WERI-Rb-1 (cell line): ENCODE data around the gene FZD10.

Source experiments
- DNase-seq: peaks from one replicate; pipeline ENCODE4 v3.0.0-alpha.2; 2020
- H3K27ac ChIP-seq: fragments of 250-450 bp; sonication (Bioruptor Pico); 2 replicates; pipeline ENCODE4 v1.5.1; 2020; ENCODE audit warnings: mild to moderate bottlenecking, moderate library complexity
- H3K27me3 ChIP-seq: fragments of 250-450 bp; sonication (Bioruptor Pico); 2 replicates; pipeline ENCODE4 v1.5.1; 2021; ENCODE audit warnings: mild to moderate bottlenecking, low read depth, moderate library complexity; ENCODE audit not compliant: insufficient read depth, severe bottlenecking
- H3K36me3 ChIP-seq: fragments of 250-450 bp; sonication (Bioruptor Pico); 2 replicates; pipeline ENCODE4 v1.5.1; 2020; ENCODE audit warnings: mild to moderate bottlenecking, moderate library complexity
- H3K4me3 ChIP-seq: 2 replicates; pipeline ENCODE4 v1.5.1; 2011; ENCODE audit warnings: low read depth, mild to moderate bottlenecking, control low read depth, low read length
- H3K9me3 ChIP-seq: fragments of 250-450 bp; sonication (Bioruptor Pico); 2 replicates; pipeline ENCODE4 v1.5.1; 2021; ENCODE audit warnings: mild to moderate bottlenecking, moderate library complexity; ENCODE audit not compliant: severe bottlenecking
- CTCF ChIP-seq: IDR thresholded peaks from 2 replicates; pipeline ENCODE4 v1.5.1; 2011; ENCODE audit warnings: low read depth, mild to moderate bottlenecking, control low read depth, inconsistent platforms, low read length

Gene FZD10

GRCh38 chr12:130152386-130152785, 9.9 kb upstream of the FZD10 start:
- Histone ChIP-seq H3K27ac (no peak overlapping the region), H3K36me3 (no peaks in the 10 kb centered on the region), H3K9me3 (no peaks in the 10 kb centered on the region), H3K27me3 (no peaks in the 10 kb centered on the region), H3K4me3 (no peak overlapping the region)
- TF ChIP-seq CTCF, result no peak
- DNase-seq, result no peak

GRCh38 chr12:130153803-130154202, 8.5 kb upstream of the FZD10 start:
- H3K4me3 ChIP-seq, result no peak overlapping the region
- TF ChIP-seq CTCF, result no peak
- no peaks in the 10 kb centered on the region for H3K9me3 ChIP-seq
- no peak for DNase-seq
- no peaks in the 10 kb centered on the region for H3K27me3 ChIP-seq
- H3K36me3 ChIP-seq, result no peaks in the 10 kb centered on the region
- no peak overlapping the region for H3K27ac ChIP-seq

- Histone ChIP-seq H3K27me3 (no peaks in the 10 kb centered on the region), H3K4me3 (no peak overlapping the region), H3K9me3 (no peaks in the 10 kb centered on the region), H3K36me3 (no peaks in the 10 kb centered on the region), H3K27ac (no peak overlapping the region)
- no peak for DNase-seq
- no peak for TF ChIP-seq CTCF
Measured at GRCh38 chr12:130154276-130155070, 7.8 kb upstream of the FZD10 start.

- TF ChIP-seq CTCF, result no peak
- Histone ChIP-seq H3K27ac (no peak overlapping the region), H3K4me3 (no peak overlapping the region), H3K9me3 (no peaks in the 10 kb centered on the region), H3K27me3 (no peaks in the 10 kb centered on the region), H3K36me3 (no peaks in the 10 kb centered on the region)
- no peak for DNase-seq
Measured at GRCh38 chr12:130155416-130156073, 6.7 kb upstream of the FZD10 start.

GRCh38 chr12:130156652-130157275, 5.5 kb upstream of the FZD10 start:
- no peaks in the 10 kb centered on the region for H3K36me3 ChIP-seq
- no peak for TF ChIP-seq CTCF
- no peaks in the 10 kb centered on the region for H3K27me3 ChIP-seq
- H3K4me3 ChIP-seq, result no peak overlapping the region
- no peaks in the 10 kb centered on the region for H3K9me3 ChIP-seq
- DNase-seq, result no peak
- no peak overlapping the region for H3K27ac ChIP-seq
